HEK293 (cell line): ENCODE measurements around the gene KCNQ2.
A peak's percentile ranks its signal among the peaks of the same experiment; 100 is the strongest.

Experiments
- CTCF ChIA-PET: fragments of 350-600 bp; formaldehyde crosslinking; extraction: SDS; loops from one replicate; lab custom pipeline; 2021; ENCODE audit warnings: antibody characterized with exemption; lab: Yijun Ruan, JAX
- POLR2A ChIA-PET: fragments of 300-600 bp; formaldehyde crosslinking; extraction: SDS; loops from one replicate; lab custom pipeline; 2020; ENCODE audit warnings: antibody characterized with exemption, inconsistent platforms; lab: Yijun Ruan, JAX
- H3K27ac ChIP-seq: fragments of 200-500 bp; sonication (Bioruptor generic); 2 replicates; pipeline ENCODE4 v1.5.1; 2014; ENCODE audit warnings: low read depth, low read length, control low read depth, inconsistent platforms; ENCODE audit errors: extremely low read depth
- H3K36me3 ChIP-seq, 2 experiments: fragments of 200-500 bp in 1 of 2; sonication (Bioruptor generic) in 1 of 2; 1 replicate in 1 of 2; 2 replicates in 1 of 2; pipeline ENCODE4 v1.5.1; 2014 to 2017; ENCODE audit warnings: inconsistent platforms in 2 of 2, low read length in 2 of 2; ENCODE audit not compliant: control insufficient read depth in 2 of 2, insufficient read depth in 1 of 2
- H3K4me1 ChIP-seq: fragments of 200-500 bp; sonication (Bioruptor generic); 2 replicates; pipeline ENCODE4 v1.5.1; 2014; ENCODE audit warnings: mild to moderate bottlenecking, low read length, inconsistent platforms; ENCODE audit not compliant: control insufficient read depth, insufficient read depth
- H3K4me3 ChIP-seq: 2 replicates; pipeline ENCODE4 v1.5.1; 2011; ENCODE audit warnings: low read depth, mild to moderate bottlenecking, control low read depth, low read length, moderate library complexity
- H3K9me3 ChIP-seq: fragments of 200-500 bp; sonication (Bioruptor generic); 2 replicates; pipeline ENCODE4 v1.5.1; 2014; ENCODE audit warnings: low read depth, low read length, inconsistent platforms; ENCODE audit not compliant: control insufficient read depth, insufficient read depth
- FEZF1 ChIP-seq: fragments of 450-650 bp; formaldehyde crosslinking; IDR thresholded peaks from 2 replicates; pipeline ENCODE4 v1.5.1; 2016; ENCODE audit warnings: missing biosample characterization, missing genetic modification characterization
- HIC1 ChIP-seq: fragments of 450-650 bp; formaldehyde crosslinking; IDR thresholded peaks from 2 replicates; pipeline ENCODE4 v1.5.1; 2016; ENCODE audit warnings: missing biosample characterization, missing genetic modification characterization
- KLF16 ChIP-seq: fragments of 450-650 bp; formaldehyde crosslinking; IDR thresholded peaks from 2 replicates; pipeline ENCODE4 v1.5.1; 2017; ENCODE audit warnings: missing biosample characterization, missing genetic modification characterization
- KLF9 ChIP-seq: fragments of 450-650 bp; formaldehyde crosslinking; IDR thresholded peaks from 2 replicates; pipeline ENCODE4 v1.5.1; 2016; ENCODE audit warnings: missing biosample characterization, missing genetic modification characterization, low read depth
- REST ChIP-seq: fragments of 450-650 bp; formaldehyde crosslinking; IDR thresholded peaks from 2 replicates; pipeline ENCODE4 v1.5.1; 2016; ENCODE audit warnings: missing biosample characterization, missing genetic modification characterization
- SETDB1 ChIP-seq: IDR thresholded peaks from one replicate; pipeline ENCODE4 v1.6.1; 2017; ENCODE audit warnings: mild to moderate bottlenecking, low read length, moderate library complexity, mixed read lengths; ENCODE audit not compliant: insufficient read length
- SP2 ChIP-seq: fragments of 450-650 bp; formaldehyde crosslinking; IDR thresholded peaks from 2 replicates; pipeline ENCODE4 v1.5.1; 2016; ENCODE audit warnings: missing biosample characterization, missing genetic modification characterization
- SP7 ChIP-seq: fragments of 450-650 bp; formaldehyde crosslinking; IDR thresholded peaks from 2 replicates; pipeline ENCODE4 v1.5.1; 2016; ENCODE audit warnings: missing biosample characterization, missing genetic modification characterization
- ZBTB44 ChIP-seq: fragments of 450-650 bp; IDR thresholded peaks from 2 replicates; pipeline ENCODE4 v1.5.1; 2018; ENCODE audit warnings: missing biosample characterization, mild to moderate bottlenecking, missing genetic modification characterization
- ZBTB7A ChIP-seq: fragments of 450-650 bp; formaldehyde crosslinking; IDR thresholded peaks from 2 replicates; pipeline ENCODE4 v1.5.1; 2016; ENCODE audit warnings: low read depth, missing biosample characterization, missing genetic modification characterization
- ZFP3 ChIP-seq: fragments of 450-650 bp; formaldehyde crosslinking; IDR thresholded peaks from 2 replicates; pipeline ENCODE4 v1.5.1; 2016; ENCODE audit warnings: low read depth, missing biosample characterization, missing genetic modification characterization
- ZNF148 ChIP-seq: fragments of 450-650 bp; formaldehyde crosslinking; IDR thresholded peaks from 2 replicates; pipeline ENCODE4 v1.5.0; 2017; ENCODE audit warnings: missing biosample characterization, missing genetic modification characterization, borderline replicate concordance
- ZNF221 ChIP-seq: fragments of 450-650 bp; formaldehyde crosslinking; IDR thresholded peaks from 2 replicates; pipeline ENCODE4 v1.5.1; 2017; ENCODE audit warnings: missing biosample characterization, missing genetic modification characterization, borderline replicate concordance
- ZNF239 ChIP-seq: fragments of 450-650 bp; formaldehyde crosslinking; IDR thresholded peaks from 2 replicates; pipeline ENCODE4 v1.5.1; 2016; ENCODE audit warnings: missing biosample characterization, missing genetic modification characterization
- ZNF335 ChIP-seq: fragments of 450-650 bp; formaldehyde crosslinking; conservative IDR thresholded peaks from 2 replicates; pipeline ENCODE4 v1.5.1; 2016; ENCODE audit warnings: missing biosample characterization, missing genetic modification characterization
- ZNF423 ChIP-seq: fragments of 450-650 bp; formaldehyde crosslinking; IDR thresholded peaks from 2 replicates; pipeline ENCODE4 v1.5.1; 2016; ENCODE audit warnings: missing biosample characterization, missing genetic modification characterization
- ZNF555 ChIP-seq: fragments of 450-650 bp; formaldehyde crosslinking; conservative IDR thresholded peaks from 2 replicates; pipeline ENCODE4 v1.5.1; 2017; ENCODE audit warnings: missing biosample characterization, mild to moderate bottlenecking, missing genetic modification characterization, inconsistent platforms
- ZNF600 ChIP-seq: fragments of 450-650 bp; formaldehyde crosslinking; IDR thresholded peaks from 2 replicates; pipeline ENCODE4 v1.5.1; 2016; ENCODE audit warnings: missing biosample characterization, missing genetic modification characterization
- ZNF624 ChIP-seq: fragments of 450-650 bp; formaldehyde crosslinking; IDR thresholded peaks from 2 replicates; pipeline ENCODE4 v1.5.1; 2017; ENCODE audit warnings: missing biosample characterization, missing genetic modification characterization
- ZNF692 ChIP-seq: fragments of 450-650 bp; formaldehyde crosslinking; IDR thresholded peaks from 2 replicates; pipeline ENCODE4 v1.5.1; 2016; ENCODE audit warnings: missing biosample characterization, missing genetic modification characterization
- ZNF785 ChIP-seq: fragments of 450-650 bp; formaldehyde crosslinking; IDR thresholded peaks from 2 replicates; pipeline ENCODE4 v1.5.1; 2016; ENCODE audit warnings: missing biosample characterization, missing genetic modification characterization

The KCNQ2 gene

GRCh38 chr20:63475209-63475608 lies 2.8 kb upstream of the KCNQ2 start:
- ChIA-PET CTCF (no interaction called here), POLR2A (interaction anchor here (0.6 to 1.8 kb wide), 2 partner anchors 14 to 54 kb away, joined by 3 read pairs; no protein-coding TSS in a partner anchor)
- Histone ChIP-seq H3K9me3 (no peaks in the 10 kb centered on the region), H3K4me1 (peaks cover 3% of the 10 kb centered on the region), H3K36me3 (no peaks in the 10 kb centered on the region), H3K4me3 (no peak overlapping the region), H3K27ac (no peak overlapping the region)
- peak; percentile 11; the same call in 1 of the 2 replicates for TF ChIP-seq ZNF600
- no peak for TF ChIP-seq ZNF335 (tag by site-specific recombination)
- peak; percentile 95 for TF ChIP-seq REST (tag by site-specific recombination)

GRCh38 chr20:63473555-63474449 lies 1.3 kb upstream of the KCNQ2 start:
- Histone ChIP-seq H3K36me3 (no peaks in the 10 kb centered on the region), H3K9me3 (no peaks in the 10 kb centered on the region), H3K27ac (no peak overlapping the region), H3K4me3 (no peak overlapping the region), H3K4me1 (peaks cover 3% of the 10 kb centered on the region)
- ChIA-PET POLR2A (interaction anchor here (1.8 kb wide), 1 partner anchor 15 kb away, joined by 3 read pairs; no protein-coding TSS in a partner anchor), CTCF (no interaction called here)
- TF ChIP-seq SETDB1, result no peak
- TF ChIP-seq ZNF221 (tag by site-specific recombination), result no peak
- no peak for TF ChIP-seq KLF16 (tag by site-specific recombination)
- peak; percentile 53; the same call in 1 of the 2 replicates for TF ChIP-seq SP7
- peak; percentile 69 for TF ChIP-seq ZNF335 (tag by site-specific recombination)
- 0 out of 2 replicates have a peak, but pooled peaks have one; percentile 8 for TF ChIP-seq ZBTB7A (tag by site-specific recombination)
- peak; percentile 59 for TF ChIP-seq SP2
- TF ChIP-seq ZNF624, result no peak
- TF ChIP-seq ZFP3, result no peak
- no peak for TF ChIP-seq ZNF148 (tag by site-specific recombination)
- no peak for TF ChIP-seq ZNF785 (tag by site-specific recombination)
- 0 out of 2 replicates have a peak, but pooled peaks have one; percentile 42 for TF ChIP-seq HIC1 (tag by site-specific recombination)
- no peak for TF ChIP-seq ZBTB44 (tag by site-specific recombination)
- peak; percentile 15; the same call in 1 of the 2 replicates for TF ChIP-seq FEZF1
- TF ChIP-seq ZNF692, result 0 out of 2 replicates have a peak, but pooled peaks have one; percentile 12
- TF ChIP-seq ZNF239 (tag by site-specific recombination), result no peak
- TF ChIP-seq ZNF423, result 0 out of 2 replicates have a peak, but pooled peaks have one; percentile 7
- peak; percentile 46; the same call in 1 of the 2 replicates for TF ChIP-seq KLF9
- TF ChIP-seq ZNF555 (tag by site-specific recombination), result no peak
